ENCODE data around the gene SCRG1.
A peak's percentile ranks its signal among the peaks of the same experiment; 100 is the strongest.

The SCRG1 gene

DNA sequence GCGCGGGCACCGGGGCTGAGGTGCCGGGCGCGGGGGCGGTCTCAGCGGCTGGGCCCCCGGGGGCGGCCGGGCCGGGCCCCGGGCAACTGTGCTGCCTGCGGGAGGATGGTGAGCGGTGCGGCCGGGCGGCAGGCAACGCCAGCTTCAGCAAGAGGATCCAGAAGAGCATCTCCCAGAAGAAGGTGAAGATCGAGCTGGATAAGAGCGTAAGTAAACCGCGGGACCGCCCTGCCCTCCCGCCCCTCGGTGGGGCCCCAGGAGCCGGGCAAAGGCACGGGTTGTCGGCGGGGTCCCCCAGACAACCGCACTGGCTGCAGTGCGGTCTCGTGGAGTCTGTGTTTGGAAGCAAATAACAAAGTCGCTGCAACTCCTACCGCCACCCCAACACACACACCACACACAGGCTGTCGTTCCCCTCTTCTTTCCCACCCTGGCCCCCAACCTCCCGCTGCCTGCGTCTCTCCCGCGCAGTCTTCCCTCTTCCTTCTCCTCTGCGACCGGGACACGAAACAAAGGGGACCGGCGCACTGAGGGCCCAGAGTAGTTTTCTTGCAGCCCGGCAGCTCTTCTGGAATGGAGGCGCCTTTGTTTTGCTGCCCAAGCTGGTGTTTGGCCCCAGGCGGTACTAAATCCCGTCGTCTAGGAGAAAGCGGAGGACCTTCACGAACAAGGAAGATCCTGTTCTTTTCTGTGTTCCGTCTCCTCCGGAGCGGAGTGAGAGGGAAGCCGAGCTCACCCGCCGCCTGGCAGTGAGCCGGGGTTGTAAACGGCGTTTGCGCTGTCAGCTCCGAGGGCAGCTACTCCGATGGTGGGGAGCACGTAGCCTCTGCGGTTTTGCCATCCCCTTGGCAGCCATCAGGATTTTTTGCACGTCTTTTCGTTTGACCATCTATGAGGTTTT is 27.4 kb downstream of the SCRG1 start:
- Histone ChIP-seq H3K27me3 (ENCODE audit: low read depth, low read length) (no peaks in the 10 kb centered on the region), H3K79me2 (ENCODE audit: low read length) (peaks cover 33% of the 10 kb centered on the region), H3K27ac (ENCODE audit: low read length) (peak overlapping the region; percentile 3; the same call in 1 of the 2 replicates), H3K36me3 (replicated peaks; ENCODE audit: low read depth, low read length) (peaks cover 5% of the 10 kb centered on the region), H3K9me3 (ENCODE audit: insufficient read depth, low read length) (no peaks in the 10 kb centered on the region), H3K4me2 (ENCODE audit: low read length) (peak overlapping the region; percentile 76), H3K4me3 (ENCODE audit: low read length) (peak overlapping the region; percentile 86), H3K4me1 (ENCODE audit: low read length) (peaks cover 17% of the 10 kb centered on the region), H4K20me1 (ENCODE audit: insufficient read depth, low read length) (no peaks in the 10 kb centered on the region), H3K9ac (ENCODE audit: low read length) (peak overlapping the region; percentile 70), H2AFZ (ENCODE audit: low read depth, low read length) (peak overlapping the region; percentile 35; the same call in 1 of the 2 replicates)
- TF ChIP-seq, protein P1, sequence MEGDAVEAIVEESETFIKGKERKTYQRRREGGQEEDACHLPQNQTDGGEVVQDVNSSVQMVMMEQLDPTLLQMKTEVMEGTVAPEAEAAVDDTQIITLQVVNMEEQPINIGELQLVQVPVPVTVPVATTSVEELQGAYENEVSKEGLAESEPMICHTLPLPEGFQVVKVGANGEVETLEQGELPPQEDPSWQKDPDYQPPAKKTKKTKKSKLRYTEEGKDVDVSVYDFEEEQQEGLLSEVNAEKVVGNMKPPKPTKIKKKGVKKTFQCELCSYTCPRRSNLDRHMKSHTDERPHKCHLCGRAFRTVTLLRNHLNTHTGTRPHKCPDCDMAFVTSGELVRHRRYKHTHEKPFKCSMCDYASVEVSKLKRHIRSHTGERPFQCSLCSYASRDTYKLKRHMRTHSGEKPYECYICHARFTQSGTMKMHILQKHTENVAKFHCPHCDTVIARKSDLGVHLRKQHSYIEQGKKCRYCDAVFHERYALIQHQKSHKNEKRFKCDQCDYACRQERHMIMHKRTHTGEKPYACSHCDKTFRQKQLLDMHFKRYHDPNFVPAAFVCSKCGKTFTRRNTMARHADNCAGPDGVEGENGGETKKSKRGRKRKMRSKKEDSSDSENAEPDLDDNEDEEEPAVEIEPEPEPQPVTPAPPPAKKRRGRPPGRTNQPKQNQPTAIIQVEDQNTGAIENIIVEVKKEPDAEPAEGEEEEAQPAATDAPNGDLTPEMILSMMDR (IDR thresholded peaks at IDR 0.05; ENCODE audit: low read depth, low read length), result no peak
- TF ChIP-seq EZH2phosphoT487 (IDR thresholded peaks at IDR 0.05; ENCODE audit: low read depth), result no peak

DNA sequence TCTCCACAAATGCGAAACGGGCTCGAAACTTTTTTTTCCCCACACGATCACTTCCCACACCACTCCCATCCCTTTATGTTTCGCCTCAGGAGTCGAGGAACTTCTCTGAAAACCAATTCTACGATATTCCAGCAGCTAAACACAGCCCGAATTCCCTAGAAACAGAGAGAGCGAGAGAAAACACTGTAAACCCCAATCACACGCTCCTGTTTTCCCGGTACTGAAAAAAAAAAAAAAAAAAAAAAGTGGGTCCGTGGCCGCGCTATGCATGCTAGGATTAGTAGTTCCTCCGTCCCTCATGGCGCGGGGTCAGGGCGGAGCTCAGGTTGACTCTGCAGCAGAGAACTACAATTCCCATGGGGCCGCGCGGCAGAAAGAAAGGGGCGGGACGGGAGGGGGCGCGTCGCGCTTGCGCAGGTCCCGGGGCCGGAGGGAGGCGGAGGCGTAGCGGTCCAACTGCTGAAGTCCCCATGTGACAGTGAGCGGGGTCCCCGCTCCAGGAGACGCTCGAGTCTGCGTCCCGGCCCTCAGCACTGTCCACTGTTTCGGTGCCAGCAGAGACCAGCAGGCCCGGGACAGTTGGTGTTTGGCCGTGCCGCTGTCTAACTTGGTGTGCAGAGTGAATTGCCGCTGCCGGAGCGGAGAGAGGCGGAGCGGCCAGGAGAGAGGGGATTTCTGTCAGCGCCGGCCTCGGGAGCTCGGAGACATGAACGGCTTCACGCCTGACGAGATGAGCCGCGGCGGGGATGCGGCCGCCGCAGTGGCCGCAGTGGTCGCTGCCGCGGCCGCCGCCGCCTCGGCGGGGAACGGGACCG is 28.2 kb downstream of the SCRG1 start, which contains the start of gene SAP30:
TSS of gene SAP30 (plus strand) at position 478 of the 815 bp plus-strand sequence. CDS start at position 707, 229 bp downstream.
- no peaks in the 10 kb centered on the region for H4K20me1 ChIP-seq (ENCODE audit: insufficient read depth, low read length)
- no peaks in the 10 kb centered on the region for H3K27me3 ChIP-seq (ENCODE audit: low read depth, low read length)
- H3K4me2 ChIP-seq (ENCODE audit: low read length), result peak within 1 kb of the TSS; percentile 76
- H3K36me3 ChIP-seq (replicated peaks; ENCODE audit: low read depth, low read length), result peaks cover 5% of the 10 kb centered on the region
- H3K4me3 ChIP-seq (ENCODE audit: low read length), result peak within 1 kb of the TSS; percentile 86
- H3K9ac ChIP-seq (ENCODE audit: low read length), result peak within 1 kb of the TSS; percentile 88
- peak within 1 kb of the TSS; percentile 64 for H3K27ac ChIP-seq (ENCODE audit: low read length)
- H3K79me2 ChIP-seq (ENCODE audit: low read length), result peaks cover 33% of the 10 kb centered on the region
- peaks cover 17% of the 10 kb centered on the region for H3K4me1 ChIP-seq (ENCODE audit: low read length)
- TF ChIP-seq, protein P1 (IDR thresholded peaks at IDR 0.05; ENCODE audit: low read depth, low read length), result no peak
- TF ChIP-seq EZH2phosphoT487 (IDR thresholded peaks at IDR 0.05; ENCODE audit: low read depth), result no peak
- H3K9me3 ChIP-seq (ENCODE audit: insufficient read depth, low read length), result no peaks in the 10 kb centered on the region
- peak within 1 kb of the TSS; percentile 91 for H2AFZ ChIP-seq (ENCODE audit: low read depth, low read length)

GRCh38 chr4:173370130-173370476 is 28.8 kb downstream of the SCRG1 start:
- peak overlapping the region; percentile 86 for H3K4me3 ChIP-seq (ENCODE audit: low read length)
- H3K36me3 ChIP-seq (replicated peaks; ENCODE audit: low read depth, low read length), result peaks cover 5% of the 10 kb centered on the region
- H3K79me2 ChIP-seq (ENCODE audit: low read length), result peaks cover 33% of the 10 kb centered on the region
- H3K4me1 ChIP-seq (ENCODE audit: low read length), result peaks cover 17% of the 10 kb centered on the region
- H3K9me3 ChIP-seq (ENCODE audit: insufficient read depth, low read length), result no peaks in the 10 kb centered on the region
- peak overlapping the region; percentile 64 for H3K27ac ChIP-seq (ENCODE audit: low read length)
- H3K4me2 ChIP-seq (ENCODE audit: low read length), result peak overlapping the region; percentile 72
- H4K20me1 ChIP-seq (ENCODE audit: insufficient read depth, low read length), result no peaks in the 10 kb centered on the region
- peak overlapping the region; percentile 88 for H3K9ac ChIP-seq (ENCODE audit: low read length)
- peak overlapping the region; percentile 91 for H2AFZ ChIP-seq (ENCODE audit: low read depth, low read length)
- no peak for TF ChIP-seq EZH2phosphoT487 (IDR thresholded peaks at IDR 0.05; ENCODE audit: low read depth)
- TF ChIP-seq, protein P1 (IDR thresholded peaks at IDR 0.05; ENCODE audit: low read depth, low read length), result no peak
- no peaks in the 10 kb centered on the region for H3K27me3 ChIP-seq (ENCODE audit: low read depth, low read length)

GRCh38 chr4:173367946-173368345 is 31.0 kb downstream of the SCRG1 start:
- peaks cover 22% of the 10 kb centered on the region for H3K79me2 ChIP-seq (ENCODE audit: low read length)
- H3K9me3 ChIP-seq (ENCODE audit: insufficient read depth, low read length), result no peaks in the 10 kb centered on the region
- H3K27me3 ChIP-seq (ENCODE audit: low read depth, low read length), result no peaks in the 10 kb centered on the region
- H3K4me1 ChIP-seq (ENCODE audit: low read length), result peaks cover 13% of the 10 kb centered on the region
- no peaks in the 10 kb centered on the region for H4K20me1 ChIP-seq (ENCODE audit: insufficient read depth, low read length)
- H3K27ac ChIP-seq (ENCODE audit: low read length), result no peak overlapping the region
- no peak overlapping the region for H3K4me3 ChIP-seq (ENCODE audit: low read length)
- H3K36me3 ChIP-seq (replicated peaks; ENCODE audit: low read depth, low read length), result no peaks in the 10 kb centered on the region
- TF ChIP-seq EZH2phosphoT487 (IDR thresholded peaks at IDR 0.05; ENCODE audit: low read depth), result no peak
- TF ChIP-seq, protein P1 (IDR thresholded peaks at IDR 0.05; ENCODE audit: low read depth, low read length), result no peak
- H2AFZ ChIP-seq (ENCODE audit: low read depth, low read length), result no peak overlapping the region
- no peak overlapping the region for H3K9ac ChIP-seq (ENCODE audit: low read length)
- H3K4me2 ChIP-seq (ENCODE audit: low read length), result peak overlapping the region; percentile 11

Data from OCI-LY3 (cell line).